Heart left ventricle (tissue), 16 donors: ENCODE results near the gene SH3RF3. TPM values are rescaled to one million over a fixed set of nuclear protein-coding genes. Genes with fewer than 3 reads are reported as not detected.

Experiments used
- ATAC-seq, 4 donors: fragments of 200-7000 bp; cut with Tn5 transposase; one replicate each; pipeline ENCODE4 v1.9.1; 2020 to 2022; ENCODE audit warnings: moderate library complexity in 4 of 4, mild to moderate bottlenecking in 3 of 4, moderate number of reproducible peaks in 1 of 4
- DNase-seq, 5 donors: peaks; one replicate each; pipeline ENCODE4 v3.0.0-alpha.2; 2020
- H3K27ac ChIP-seq, 12 donors: fragments of 200-600 bp; sonication (generic) in 4 of 12; one replicate each; pipeline versions ENCODE4 v1.5.0 to v1.8.0; 2016 to 2022; ENCODE audit warnings: mild to moderate bottlenecking in 2 of 12
- H3K27me3 ChIP-seq, 9 donors: fragments of 200-600 bp; sonication (generic) in 2 of 9; one replicate each; pipeline versions ENCODE4 v1.5.1 to v1.8.0; 2016 to 2022; ENCODE audit warnings: mild to moderate bottlenecking in 3 of 9
- H3K36me3 ChIP-seq, 9 donors: fragments of 200-600 bp; sonication (generic) in 2 of 9; one replicate each; pipeline versions ENCODE4 v1.5.0 to v1.8.0; 2018 to 2022; ENCODE audit warnings: mild to moderate bottlenecking in 2 of 9
- H3K4me1 ChIP-seq, 12 donors: fragments of 200-600 bp; sonication (generic) in 4 of 12; one replicate each; pipeline versions ENCODE4 v1.5.0 to v1.8.0; 2016 to 2022; ENCODE audit warnings: mild to moderate bottlenecking in 3 of 12
- H3K4me3 ChIP-seq, 12 donors: fragments of 200-600 bp; sonication (generic) in 4 of 12; one replicate each; pipeline versions ENCODE4 v1.5.0 to v1.8.0; 2017 to 2022; ENCODE audit warnings: mild to moderate bottlenecking in 9 of 12, moderate library complexity in 4 of 12
- H3K9me3 ChIP-seq, 12 donors: fragments of 200-600 bp; sonication (generic) in 4 of 12; one replicate each; pipeline versions ENCODE4 v1.5.0 to v1.8.0; 2016 to 2022; ENCODE audit warnings: mild to moderate bottlenecking in 1 of 12
- CTCF ChIP-seq, 12 donors: fragments of 200-600 bp; sonication (generic) in 4 of 12; IDR thresholded peaks; one replicate each; pipeline versions ENCODE4 v1.5.0 to v1.8.0; 2018 to 2022; ENCODE audit warnings: antibody characterized with exemption in 12 of 12, mild to moderate bottlenecking in 5 of 12
- POLR2A ChIP-seq, 2 donors: fragments of 450-650 bp; IDR thresholded peaks; one replicate each; pipeline ENCODE4 v1.6.1; 2017; ENCODE audit warnings: antibody characterized with exemption in 2 of 2, mild to moderate bottlenecking in 2 of 2, moderate library complexity in 2 of 2
- WGBS, 4 donors: extraction: QIAGEN DNeasy Blood & Tissue Kit in 2 of 4; methylation state at CpG; one replicate each; pipeline versions ENCODE4 v1.1.5 to v1.1.7; 2013 to 2018; 5-methylcytosine and 5-hydroxymethylcytosine counted together
- intact Hi-C, 10 donors: fragments of 100-400 bp; cut with DNase I; formaldehyde crosslinking; loops; one replicate each; pipeline versions ENCODE4 v1.11.1 to v1.14.2; 2022
- microRNA-seq, 4 donors: library from miRNA; unstranded; fragments of <30 nt; microRNA quantifications; one replicate each; pipeline versions ENCODE4 to v1.2.0, GENCODE V29; 2017 to 2020
- polyA plus RNA-seq, 2 donors: library from polyadenylated mRNA; stranded (reverse); fragments of 200-250 nt; gene quantifications; one replicate each; pipeline ENCODE4 v1.2.3, GENCODE V29; 2013
- total RNA-seq, 9 donors: library from RNA; depleted of rRNA in 2 of 9; stranded (reverse); fragments of >200 nt in 2 of 9; fragmentation: NEBNext Ultra II Directional in 3 of 9; extraction: Animal tissue kit (Norgen Biotek cat#: 25700) in 3 of 9; gene quantifications; one replicate each; pipeline versions ENCODE4 v1.1.0 to v1.2.4, GENCODE V29; 2016 to 2023
- donor health status: ischemic (EF 13 %, LVEDD 7.1; RV severe dilation, severe dysfunction).
- donor health status: healthy with polysubstance abuse.
- donor health status: DM: no; HTN: yes; CAD: no.
- donor health status: DM: no; HTN: no; CAD: no.
- donor health status: ischemic (EF 25% LVEDD 6.9; RV normal size, moderate dysfunction).
- donor health status: ischemic (EF 25% LVEDD 5.7; RV mildly dilated, moderate dysfunction).
- donor health status: healthy.
- donor health status: DM: yes; HTN: yes; CAD: no.
- donor health status: ischemic (EF 35%, LVEDD 5.7; RV mildly dilated, moderate dysfunction).
- donor health status: nonischemic (EF 11% LVEDD 7.7; RV severe dilation, severe dysfunction).
- donor health status: DM: yes; HTN: yes; CAD: no.
- donor health status: PGD.
- donor health status: ischemic (EF 29% LVEDD 5.4; RV normal size, mild dysfunction).
- donor health status: nonischemic (EF 23%, LVEDD 6.1; RV moderate dilation, normal function).

SH3RF3 gene
- total and polyA plus RNA-seq, 11 donors: 5.2 to 15.7 (median 7.9) TPM

- peaks cover 0 to 3% (median 0%) of the 10 kb centered on the region in 12 donors for H3K4me1 ChIP-seq
- WGBS, 4 donors: 91 to 94% (median 93%) methylated on average over 2 of the region's 2 CpGs
- DNase-seq (no peak), ATAC-seq (no peak)
- H3K27ac ChIP-seq: no peak overlapping the region
- TF ChIP-seq POLR2A (IDR thresholded peaks at IDR 0.05) (no peak), CTCF (IDR thresholded peaks at IDR 0.05) (peak in 1 of 12 donors; percentile 15)
- no peaks in the 10 kb centered on the region for H3K9me3 ChIP-seq
- no peaks in the 10 kb centered on the region for H3K27me3 ChIP-seq
- no peak overlapping the region for H3K4me3 ChIP-seq
- H3K36me3 ChIP-seq: peaks cover 0 to 43% (median 12%) of the 10 kb centered on the region in 9 donors
- intact Hi-C loops: loop anchor here in 9 of 10 donors (5.0 to 10.0 kb wide), 5 partner anchors 50 to 190 kb away; partner anchors contain the start of genes SEPTIN10 (in 3 of the 9) and SOWAHC (in 3 of the 9)
Observed at GRCh38 chr2:109547280-109547679, 418.3 kb downstream of the SH3RF3 start.

- H3K36me3 ChIP-seq: peaks cover 0 to 44% (median 22%) of the 10 kb centered on the region in 9 donors
- 83 to 97% (median 89%) methylated on average over 4 of the region's 4 CpGs for WGBS, 4 donors
- no peak overlapping the region for H3K27ac ChIP-seq
- peaks cover 0 to 3% (median 0%) of the 10 kb centered on the region in 12 donors for H3K4me1 ChIP-seq
- intact Hi-C loops: loop anchor here in 9 of 10 donors (5.0 to 10.0 kb wide), 5 partner anchors 48 to 188 kb away; partner anchors contain the start of genes SEPTIN10 (in 3 of the 9) and SOWAHC (in 3 of the 9)
- DNase-seq (no peak), ATAC-seq (no peak)
- no peak overlapping the region for H3K4me3 ChIP-seq
- no peaks in the 10 kb centered on the region for H3K9me3 ChIP-seq
- H3K27me3 ChIP-seq: no peaks in the 10 kb centered on the region
- no peak for TF ChIP-seq POLR2A (IDR thresholded peaks at IDR 0.05)
- TF ChIP-seq CTCF (IDR thresholded peaks at IDR 0.05): no peak
Observed at GRCh38 chr2:109549016-109549590, 420.1 kb downstream of the SH3RF3 start.

Small RNAs within 50 kb of the gene (microRNA-seq; reads per million reads assigned to microRNA genes)
- gene MIR4265 (0 reads per million in 4 donors), gene MIR4266 (0 reads per million in 4 donors)

Other genes starting within 250 kb of the SH3RF3 start
- gene EDAR, start 140.0 kb upstream of the SH3RF3 start, total RNA-seq: under 1 TPM in 2 of 9 donors, not detected in 7; 0.16 to 0.20 TPM
- under 1 TPM in 1 of 2 donors, not detected in 1; 0.01 TPM for gene EDAR, start 140.0 kb upstream of the SH3RF3 start, polyA plus RNA-seq